ENCODE results near the gene MOB2.
A peak's percentile ranks its signal among the peaks of the same experiment; 100 is the strongest.
"Not testable (repeated sequence)": the region's sequence is repeated elsewhere in the genome, so short reads cannot be mapped to it uniquely, and the experiment has no call there.

The MOB2 gene

DNA sequence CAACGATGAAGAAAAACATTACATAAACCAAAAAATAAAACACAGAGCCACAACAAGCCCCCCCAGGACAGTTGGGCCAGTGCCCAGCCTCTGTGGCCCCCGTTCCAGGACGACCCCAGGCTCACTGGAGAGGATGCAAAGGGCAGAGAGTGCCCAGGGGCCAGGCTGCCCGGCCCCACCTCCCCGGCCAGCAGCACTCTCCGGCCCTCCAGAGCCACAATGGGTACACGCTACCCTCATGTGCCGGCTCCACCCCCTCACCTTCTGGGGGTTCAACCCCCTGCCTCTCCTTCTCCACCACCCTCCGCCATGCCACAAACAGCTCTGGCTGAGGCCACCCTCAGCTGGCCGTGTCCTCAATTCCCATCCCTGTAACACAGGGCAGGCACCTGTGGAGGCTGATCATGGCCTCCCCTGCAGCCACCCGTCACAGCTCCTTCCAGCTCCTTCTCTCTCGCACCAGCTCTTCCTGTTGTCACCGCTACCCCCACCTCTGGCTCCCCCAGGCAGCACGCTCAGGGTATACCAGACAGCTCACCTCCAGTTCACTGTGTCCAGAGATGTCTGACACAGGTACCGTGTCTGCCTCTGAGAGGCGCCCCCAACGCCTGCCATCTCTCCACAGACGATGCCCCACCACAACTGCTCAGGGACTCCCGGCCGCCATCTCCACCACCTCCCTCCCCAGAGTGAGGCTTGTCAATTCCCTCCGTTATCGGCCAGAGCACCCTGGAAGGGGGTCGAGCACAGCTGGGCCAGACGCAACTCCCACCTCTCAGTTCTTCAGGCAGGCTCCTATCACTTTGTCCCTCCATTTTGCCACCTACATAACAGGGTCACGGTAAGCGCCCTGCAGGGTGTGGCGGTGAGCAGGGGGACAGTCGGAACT lies 30.8 kb upstream of the MOB2 start:
- no peak for DNase-seq (ENCODE audit: low read depth)

DNA sequence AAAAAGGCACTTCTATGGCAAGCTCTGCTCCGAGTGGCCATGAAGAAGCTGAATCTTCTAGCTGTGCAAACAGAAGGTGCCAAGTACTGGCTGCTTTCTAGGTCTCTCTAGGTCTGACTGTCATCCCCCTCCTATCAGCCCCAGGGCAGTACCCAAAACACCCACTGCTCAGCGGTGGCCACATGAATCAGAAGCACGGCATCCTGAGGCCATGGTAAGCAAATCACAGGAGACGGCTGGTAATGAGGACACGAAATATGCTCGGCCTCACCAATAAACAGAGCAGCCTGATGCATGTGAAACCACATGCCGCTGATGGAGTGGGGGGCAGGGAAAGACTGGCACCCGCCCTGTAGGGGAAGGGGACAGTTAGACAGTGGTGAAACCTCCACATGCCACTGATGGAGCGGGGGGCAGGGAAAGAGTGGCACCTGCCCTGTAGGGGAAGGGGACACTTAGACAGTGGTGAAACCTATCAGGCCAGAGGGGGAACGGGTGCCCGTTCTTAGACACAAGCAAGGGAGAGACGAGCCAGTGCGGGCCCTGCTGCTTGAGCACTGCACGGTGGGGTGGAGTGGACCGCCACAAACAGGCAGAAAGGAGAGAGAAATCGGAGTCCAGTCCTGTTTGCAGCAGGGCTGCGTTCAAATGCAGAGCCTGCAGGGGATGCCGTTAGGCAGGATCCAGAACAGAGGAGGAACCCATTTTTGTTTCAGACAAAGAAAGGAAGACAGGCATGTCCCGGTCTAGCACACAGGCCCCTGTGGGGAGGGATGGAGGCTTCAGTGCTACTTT lies 29.9 kb upstream of the MOB2 start:
- DNase-seq (ENCODE audit: low read depth): peak; percentile 28

GRCh38 chr11:1515082-1516060 lies 28.8 kb upstream of the MOB2 start:
- DNase-seq (ENCODE audit: low read depth): peak; percentile 56

GRCh38 chr11:1514336-1515061 lies 27.9 kb upstream of the MOB2 start:
- DNase-seq (ENCODE audit: low read depth): no peak

- DNase-seq (ENCODE audit: low read depth): no peak
These were observed 27.0 kb upstream of the MOB2 start for GRCh38 chr11:1513326-1514296.

DNA sequence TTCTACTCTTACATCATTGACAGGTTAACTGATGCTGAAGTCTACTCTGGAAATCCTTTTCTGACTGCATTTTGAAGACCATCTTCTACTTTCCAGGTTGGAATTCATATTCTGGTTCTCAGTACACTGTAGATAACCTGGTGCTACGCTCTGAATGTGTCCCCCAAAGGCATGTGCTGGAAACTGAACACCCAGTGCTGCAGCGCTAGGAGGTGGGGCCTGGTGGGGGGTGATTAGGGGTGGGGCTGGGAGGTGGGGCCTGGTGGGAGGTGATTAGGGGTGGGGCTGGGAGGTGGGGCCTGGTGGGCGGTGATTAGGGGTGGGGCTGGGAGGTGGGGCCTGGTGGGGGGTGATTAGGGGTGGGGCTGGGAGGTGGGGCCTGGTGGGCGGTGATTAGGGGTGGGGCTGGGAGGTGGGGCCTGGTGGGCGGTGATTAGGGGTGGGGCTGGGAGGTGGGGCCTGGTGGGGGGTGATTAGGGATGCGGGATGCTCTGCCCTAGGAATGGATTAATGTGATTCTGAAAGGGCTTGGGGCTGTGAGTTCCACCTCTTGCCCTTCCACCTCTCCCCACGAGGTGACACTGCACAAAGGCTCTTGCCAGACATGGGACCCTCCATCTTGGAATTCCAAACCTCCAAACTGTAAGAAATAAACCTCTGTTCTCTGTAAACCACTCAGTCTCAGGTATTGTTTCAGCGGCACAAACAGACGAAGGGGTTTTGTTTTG lies 26.1 kb upstream of the MOB2 start:
- not testable (repeated sequence) for DNase-seq (ENCODE audit: low read depth)

GRCh38 chr11:1511937-1512496 lies 25.4 kb upstream of the MOB2 start:
- DNase-seq (ENCODE audit: low read depth): no peak

GRCh38 chr11:1510928-1511327 lies 24.3 kb upstream of the MOB2 start:
- no peak for DNase-seq (ENCODE audit: low read depth)

- DNase-seq (ENCODE audit: low read depth): not testable (repeated sequence)
These were observed 23.8 kb upstream of the MOB2 start for GRCh38 chr11:1510351-1510750.

DNA sequence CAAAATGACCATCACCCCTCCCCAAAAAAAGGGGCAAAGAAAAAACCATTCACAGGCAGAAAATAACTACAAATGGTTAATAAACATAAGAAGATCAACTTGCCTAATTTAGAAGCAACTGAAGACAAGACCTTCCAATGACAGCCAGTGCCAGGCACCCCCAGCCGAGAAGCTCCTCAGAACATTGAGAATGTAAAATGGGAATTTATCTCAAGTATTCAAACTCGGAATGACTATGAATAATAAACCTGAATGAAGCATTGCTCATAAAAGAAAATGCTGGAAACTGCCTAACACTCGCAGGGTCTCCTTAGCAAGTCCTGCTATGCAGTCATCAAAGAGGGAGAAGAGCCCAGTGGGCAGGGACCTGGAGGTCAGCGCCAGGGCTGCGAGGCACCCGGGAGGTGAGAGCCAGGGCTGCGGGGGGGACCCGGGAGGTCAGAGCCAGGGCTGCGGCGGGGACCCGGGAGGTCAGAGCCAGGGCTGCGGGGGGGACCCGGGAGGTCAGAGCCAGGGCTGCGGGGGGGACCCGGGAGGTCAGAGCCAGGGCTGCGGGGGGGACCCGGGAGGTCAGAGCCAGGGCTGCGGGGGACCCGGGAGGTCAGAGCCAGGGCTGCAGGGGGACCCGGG lies 23.2 kb upstream of the MOB2 start:
- DNase-seq (ENCODE audit: low read depth): no peak

- DNase-seq (ENCODE audit: low read depth): no peak
These were observed 22.4 kb upstream of the MOB2 start for GRCh38 chr11:1508986-1509385.

DNA sequence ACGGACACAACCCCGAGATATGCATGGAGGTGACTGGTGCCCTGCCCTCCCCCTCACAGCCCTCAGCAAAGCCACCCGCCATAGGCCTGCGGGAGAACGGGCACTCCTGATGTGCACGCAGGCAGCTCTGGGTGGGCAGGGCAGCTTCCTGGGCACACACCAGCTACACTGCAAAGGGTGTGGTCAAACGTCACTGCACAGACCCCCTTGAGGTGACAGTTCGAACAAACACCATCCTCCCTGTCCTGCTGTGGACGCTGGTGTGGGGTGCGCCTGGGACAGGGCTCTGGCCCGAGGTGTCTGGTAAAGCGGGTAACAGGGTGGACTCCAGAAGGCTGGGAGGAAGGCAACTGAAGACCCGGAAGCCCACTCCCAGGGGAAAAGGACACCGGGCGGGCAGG lies 21.9 kb upstream of the MOB2 start:
- no peak for DNase-seq (ENCODE audit: low read depth)

DNA sequence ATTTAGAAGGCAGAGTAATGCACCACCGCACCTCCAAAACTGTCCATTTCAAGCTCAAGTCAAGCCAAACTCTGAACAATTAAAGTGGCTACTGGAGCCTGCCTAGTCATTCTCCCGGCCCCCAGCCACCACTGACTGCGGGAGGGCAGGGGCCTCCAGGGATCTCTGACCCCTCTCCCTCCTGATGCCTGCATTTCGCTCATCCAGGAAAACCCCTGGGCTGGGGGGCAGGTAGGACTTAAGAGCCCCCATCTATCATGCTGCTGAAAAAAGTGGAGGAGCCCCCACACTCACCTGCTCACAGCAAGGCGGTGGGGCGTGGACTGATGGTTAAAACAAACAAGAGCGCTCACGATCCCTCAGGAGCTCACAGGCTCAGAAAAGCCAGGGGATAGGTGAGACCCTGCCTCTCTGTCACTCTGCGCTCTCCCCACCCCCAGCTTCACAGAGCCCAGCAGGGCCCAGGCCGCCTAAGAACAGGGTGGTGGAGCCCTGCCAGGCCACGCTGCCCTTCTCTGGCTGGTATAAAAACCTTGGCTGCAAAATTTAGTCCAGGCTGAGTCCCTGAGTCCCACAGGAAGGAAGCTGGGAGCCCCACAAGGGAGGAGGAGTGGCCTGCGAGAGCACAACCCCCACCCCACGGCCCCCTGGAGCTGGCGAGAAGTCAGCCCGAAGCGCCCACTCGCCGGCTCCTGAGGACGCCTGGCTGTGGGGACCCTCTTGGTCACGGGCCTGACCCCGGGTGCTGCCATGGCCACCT lies 21.0 kb upstream of the MOB2 start:
- no peak for DNase-seq (ENCODE audit: low read depth)

DNA sequence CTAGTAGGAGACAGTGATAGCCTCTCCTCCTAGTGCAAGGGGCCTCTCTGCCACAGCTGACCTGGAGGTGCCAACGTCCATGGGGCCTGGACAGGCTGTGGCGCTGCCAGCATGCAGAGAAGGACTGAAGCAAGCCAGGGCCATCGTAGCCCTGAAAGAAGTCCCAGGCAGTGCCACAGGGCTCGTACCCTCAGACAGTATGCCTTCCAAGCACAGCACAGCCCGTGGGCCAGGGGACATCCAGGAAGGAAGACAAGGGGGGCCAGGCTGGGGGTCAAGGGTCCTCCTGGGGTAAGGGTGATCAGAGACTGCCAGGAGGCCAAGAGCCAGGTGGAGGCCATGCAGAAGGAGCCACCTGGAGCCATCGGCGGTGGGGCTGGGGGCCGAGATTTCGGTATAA lies 20.4 kb upstream of the MOB2 start:
- DNase-seq (ENCODE audit: low read depth): no peak

DNA sequence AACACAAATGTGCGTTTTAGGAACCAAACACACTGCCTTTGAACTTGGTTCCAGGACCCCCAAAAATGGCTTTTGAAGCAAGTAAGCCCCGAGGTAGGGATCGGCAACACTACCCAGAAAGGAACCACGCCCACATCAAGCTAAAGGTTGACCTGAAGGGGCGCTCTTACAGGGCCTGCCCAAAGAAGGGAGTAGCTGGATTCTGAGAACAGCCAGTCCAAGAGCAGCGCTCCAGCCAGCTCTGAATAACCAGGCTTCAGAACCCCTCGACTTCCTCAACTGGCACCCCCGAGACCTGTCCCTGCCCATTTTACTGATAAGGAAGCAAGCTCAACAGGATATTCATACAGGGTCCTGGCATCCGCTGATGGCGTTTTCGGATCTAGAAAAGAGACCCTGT lies 18.9 kb upstream of the MOB2 start:
- DNase-seq (ENCODE audit: low read depth): no peak

DNA sequence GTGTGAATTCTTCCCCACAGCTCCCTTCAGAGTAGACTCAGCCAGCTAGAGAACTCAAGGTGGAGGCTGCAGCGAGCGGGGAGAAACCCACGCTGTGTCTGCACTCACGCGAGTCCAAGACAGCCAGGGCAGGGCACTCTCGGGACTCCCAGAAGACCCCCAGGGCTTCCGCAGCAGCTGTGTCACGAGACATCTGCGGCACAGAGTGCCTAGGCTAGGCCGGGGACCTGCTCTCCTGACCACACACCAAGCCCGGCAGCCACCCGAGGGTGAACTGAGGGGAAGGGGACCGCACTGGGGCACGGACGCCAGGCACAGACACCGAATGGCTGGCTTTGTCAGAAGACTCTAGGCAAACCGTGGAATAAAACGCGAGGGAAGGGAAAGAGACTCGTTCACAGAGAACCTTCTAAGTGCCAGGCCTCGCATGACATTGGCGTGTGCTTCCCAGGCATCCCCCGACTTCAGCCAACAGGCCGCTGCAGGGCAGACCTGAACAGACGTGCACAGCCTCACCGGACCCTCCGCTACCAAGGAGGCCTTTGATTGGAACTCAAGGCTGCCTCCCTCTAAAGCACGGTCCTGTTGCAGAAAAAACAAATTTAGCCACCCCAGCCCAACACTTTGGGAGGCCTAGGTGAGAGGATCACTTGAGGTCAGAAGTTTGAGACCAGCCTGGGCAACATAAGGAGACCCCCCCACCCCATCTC lies 18.2 kb upstream of the MOB2 start:
- DNase-seq (ENCODE audit: low read depth): no peak

DNA sequence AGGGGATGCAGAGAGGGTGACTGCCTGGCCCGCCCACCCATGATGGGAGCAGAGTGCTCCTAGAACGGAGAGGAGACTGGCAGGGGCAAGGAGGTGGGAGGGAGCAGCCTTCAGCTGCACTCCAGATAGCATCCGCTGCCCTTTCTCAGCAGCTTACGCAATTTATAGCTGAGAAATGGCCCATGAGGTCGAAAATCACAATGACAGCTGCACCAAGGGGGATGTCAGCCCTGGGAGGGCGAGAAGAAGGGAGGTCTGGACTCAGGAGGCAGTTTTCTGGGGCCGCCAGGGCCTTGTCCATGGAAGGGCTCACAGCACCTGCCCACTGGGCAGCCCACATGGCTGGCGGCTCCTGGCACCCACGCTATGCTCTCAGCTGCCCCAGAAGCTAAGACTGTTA lies 17.6 kb upstream of the MOB2 start:
- DNase-seq (ENCODE audit: low read depth): no peak

All from iris pigment epithelial cell (primary cell).